ENCODE measurements around the gene VWA1.
"Not testable (repeated sequence)": the region's sequence is repeated elsewhere in the genome, so short reads cannot be mapped to it uniquely, and the experiment has no call there.

DNA sequence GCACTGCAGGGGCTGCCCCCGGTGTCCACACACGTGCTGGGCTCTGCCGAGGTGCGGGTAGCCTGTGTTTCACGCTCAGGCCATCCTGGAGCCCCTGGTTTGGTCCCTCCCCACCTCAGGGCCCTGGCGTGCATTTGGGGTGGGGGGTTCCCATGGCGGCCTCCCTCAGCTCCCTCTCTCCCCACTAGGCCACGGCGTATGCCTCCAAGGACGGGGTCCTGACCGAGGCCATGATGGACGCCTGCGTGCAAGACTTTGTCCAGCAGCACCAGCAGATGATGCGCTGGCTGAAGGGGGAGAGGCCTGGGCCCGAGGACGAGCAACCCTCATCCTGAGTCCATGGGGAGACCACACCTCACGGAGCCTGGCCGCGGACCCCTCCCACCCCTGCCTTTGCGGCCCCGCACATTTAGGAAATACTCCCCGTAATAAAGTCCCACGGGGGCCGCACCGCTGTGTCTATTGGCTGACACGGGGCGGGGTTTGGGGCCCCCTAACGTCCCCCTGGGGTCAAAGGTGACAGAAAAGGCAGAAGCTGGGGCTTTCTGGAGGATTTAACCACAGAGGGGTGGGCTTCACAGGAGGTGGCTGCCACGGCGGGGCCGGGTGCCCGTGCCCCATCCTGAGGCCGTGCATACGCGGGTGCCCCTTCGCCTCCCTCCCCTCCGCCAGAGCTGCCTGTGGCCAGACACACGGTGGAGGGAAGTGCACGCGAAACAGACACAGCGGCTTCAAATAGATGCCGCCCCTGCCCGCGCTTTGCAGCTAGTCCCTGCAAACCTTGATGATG lies 32.9 kb downstream of the VWA1 start:
- TF ChIP-seq, protein P1, sequence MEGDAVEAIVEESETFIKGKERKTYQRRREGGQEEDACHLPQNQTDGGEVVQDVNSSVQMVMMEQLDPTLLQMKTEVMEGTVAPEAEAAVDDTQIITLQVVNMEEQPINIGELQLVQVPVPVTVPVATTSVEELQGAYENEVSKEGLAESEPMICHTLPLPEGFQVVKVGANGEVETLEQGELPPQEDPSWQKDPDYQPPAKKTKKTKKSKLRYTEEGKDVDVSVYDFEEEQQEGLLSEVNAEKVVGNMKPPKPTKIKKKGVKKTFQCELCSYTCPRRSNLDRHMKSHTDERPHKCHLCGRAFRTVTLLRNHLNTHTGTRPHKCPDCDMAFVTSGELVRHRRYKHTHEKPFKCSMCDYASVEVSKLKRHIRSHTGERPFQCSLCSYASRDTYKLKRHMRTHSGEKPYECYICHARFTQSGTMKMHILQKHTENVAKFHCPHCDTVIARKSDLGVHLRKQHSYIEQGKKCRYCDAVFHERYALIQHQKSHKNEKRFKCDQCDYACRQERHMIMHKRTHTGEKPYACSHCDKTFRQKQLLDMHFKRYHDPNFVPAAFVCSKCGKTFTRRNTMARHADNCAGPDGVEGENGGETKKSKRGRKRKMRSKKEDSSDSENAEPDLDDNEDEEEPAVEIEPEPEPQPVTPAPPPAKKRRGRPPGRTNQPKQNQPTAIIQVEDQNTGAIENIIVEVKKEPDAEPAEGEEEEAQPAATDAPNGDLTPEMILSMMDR (IDR thresholded peaks at IDR 0.05), result not testable (repeated sequence)
- TF ChIP-seq POLR2A, POLR2AphosphoS5 (IDR thresholded peaks at IDR 0.05): not testable (repeated sequence)

Measured in breast epithelium (tissue), 3 donors.